GM13976 (cell line): Measurements from ENCODE around the gene SIGLEC8.
A peak's percentile ranks its signal among the peaks of the same experiment; 100 is the strongest.
"Not testable (repeated sequence)": the region's sequence is repeated elsewhere in the genome, so short reads cannot be mapped to it uniquely, and the experiment has no call there.

Source experiments
- DNase-seq: peaks from one replicate; pipeline ENCODE4 v3.0.0; 2012; ENCODE audit warnings: low spot score
- CTCF ChIP-seq: IDR thresholded peaks from 2 replicates; pipeline ENCODE4 v1.5.1; 2012; ENCODE audit warnings: borderline replicate concordance, mild to moderate bottlenecking; ENCODE audit not compliant: insufficient read depth; ENCODE audit errors: extremely low read depth, missing control alignments, control extremely low read depth
- in situ Hi-C: fragments of 300-500 bp; cut with MboI; formaldehyde crosslinking; loops from one replicate; pipeline ENCODE4 v1.12.0; 2022; ENCODE audit warnings: low sequenced_read_pairs, mixed read lengths, inconsistent platforms; ENCODE audit not compliant: unreplicated experiment

Gene SIGLEC8

GRCh38 chr19:51421229-51422052 is 36.8 kb downstream of the SIGLEC8 start:
- no peak for DNase-seq
- no peak for TF ChIP-seq CTCF
- in situ Hi-C loops, result no loop called here

- DNase-seq, in situ Hi-C loops: not testable (repeated sequence)
These were observed 37.7 kb downstream of the SIGLEC8 start for GRCh38 chr19:51420511-51420910.

GRCh38 chr19:51418707-51419106 is 39.5 kb downstream of the SIGLEC8 start:
- DNase-seq, result no peak
- no peak for TF ChIP-seq CTCF
- in situ Hi-C loops, result no loop called here

GRCh38 chr19:51417810-51418157 is 40.5 kb downstream of the SIGLEC8 start:
- in situ Hi-C loops, result no loop called here
- DNase-seq, result no peak
- TF ChIP-seq CTCF, result no peak

- peak; percentile 87 for DNase-seq
- TF ChIP-seq CTCF, result no peak
- in situ Hi-C loops, result no loop called here
These were observed 41.0 kb downstream of the SIGLEC8 start, which contains the start of gene SIGLEC10 for GRCh38 chr19:51417107-51417809. SIGLEC10 (minus strand) TSS chr19:51417642; CDS start chr19:51417581, 61 bp downstream.

GRCh38 chr19:51416422-51416821 is 41.8 kb downstream of the SIGLEC8 start:
- DNase-seq, in situ Hi-C loops: not testable (repeated sequence)

- in situ Hi-C loops, result no loop called here
- no peak for TF ChIP-seq CTCF
- no peak for DNase-seq
These were observed 43.1 kb downstream of the SIGLEC8 start for GRCh38 chr19:51415187-51415586.
